Gastroesophageal sphincter (tissue), 3 donors: ENCODE results near the gene CR1.
"Not testable (repeated sequence)": the region's sequence is repeated elsewhere in the genome, so short reads cannot be mapped to it uniquely, and the experiment has no call there.

Experiments used
- CTCF ChIP-seq, 4 experiments: fragments of 200-600 bp in 2 of 4; fragments of 450-650 bp in 2 of 4; sonication (generic) in 1 of 4; IDR thresholded peaks; one replicate each; pipeline ENCODE4 v1.5.1; 2017 to 2019; ENCODE audit warnings: antibody characterized with exemption in 4 of 4, mild to moderate bottlenecking in 2 of 4, moderate library complexity in 2 of 4
- EP300 ChIP-seq: sonication (generic); formaldehyde crosslinking; IDR thresholded peaks from one replicate; pipeline ENCODE4 v1.6.1; 2017; ENCODE audit warnings: antibody characterized with exemption, mild to moderate bottlenecking
- POLR2AphosphoS5 ChIP-seq: sonication (generic); formaldehyde crosslinking; IDR thresholded peaks from one replicate; pipeline ENCODE4 v1.6.1; 2017; ENCODE audit warnings: antibody characterized with exemption

DNA sequence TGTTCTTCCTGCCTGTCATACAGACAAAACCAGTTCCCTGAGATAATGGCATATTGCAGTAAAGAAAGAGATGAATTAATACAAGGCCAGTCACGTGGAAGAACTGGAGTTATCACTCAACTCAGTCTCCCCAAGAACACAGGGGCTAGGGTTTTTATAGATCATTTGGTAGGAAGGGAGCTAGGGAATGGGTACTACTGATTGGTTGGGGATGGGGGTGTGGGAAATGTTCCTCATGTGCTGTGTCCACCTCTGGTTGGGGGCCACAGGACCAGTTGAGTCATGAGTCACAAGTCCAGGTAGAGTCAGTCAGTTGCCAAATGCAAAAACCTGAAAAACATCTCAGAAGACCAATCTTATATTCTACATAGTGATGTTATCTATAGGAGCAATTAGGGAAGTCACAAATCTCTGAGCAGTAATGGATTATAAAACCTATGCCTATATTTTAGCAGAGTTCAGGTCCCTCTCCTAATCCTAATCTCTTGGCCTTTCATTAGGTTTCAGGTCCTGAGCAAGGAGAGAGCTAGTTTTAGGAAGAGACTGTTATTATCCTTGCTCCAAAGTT, 129.6 kb downstream of the CR1 start:
- not testable (repeated sequence) for TF ChIP-seq POLR2AphosphoS5; EP300; CTCF (IDR thresholded peaks at IDR 0.05)
